GM23338 (cell line): ENCODE measurements around the gene SLC6A11. TPM values are rescaled to one million over a fixed set of nuclear protein-coding genes. Genes with fewer than 3 reads are reported as not detected.

Experiments used
- ATAC-seq: fragments of 200-7000 bp; cut with Tn5 transposase; 3 replicates; pipeline ENCODE4 v1.9.1; 2020
- DNase-seq: peaks from one replicate; pipeline ENCODE4 v3.0.0-alpha.2; 2015; ENCODE audit warnings: low spot score
- H2AFZ ChIP-seq: fragments of 200-600 bp; sonication (generic); 2 replicates; pipeline ENCODE4 v1.8.0; 2016; ENCODE audit warnings: antibody characterized with exemption, mild to moderate bottlenecking, moderate library complexity
- H3F3A ChIP-seq: fragments of 200-600 bp; sonication (generic); replicated peaks from 2 replicates; pipeline ENCODE4 v1.8.0; 2017; ENCODE audit warnings: antibody characterized with exemption, mixed run types, low read depth
- H3K27ac ChIP-seq: fragments of 200-600 bp; sonication (generic); 2 replicates; pipeline ENCODE4 v1.6.1; 2016; ENCODE audit warnings: low read depth
- H3K27me3 ChIP-seq: fragments of 200-600 bp; sonication (generic); 2 replicates; pipeline ENCODE4 v1.8.0; 2016; ENCODE audit warnings: mild to moderate bottlenecking, mixed run types, moderate library complexity; ENCODE audit not compliant: insufficient read depth
- H3K36me3 ChIP-seq: fragments of 200-600 bp; sonication (generic); 2 replicates; pipeline ENCODE4 v1.8.0; 2016; ENCODE audit warnings: mild to moderate bottlenecking; ENCODE audit not compliant: insufficient read depth
- H3K4me1 ChIP-seq: fragments of 200-600 bp; sonication (generic); 2 replicates; pipeline ENCODE4 v1.8.0; 2016; ENCODE audit warnings: mild to moderate bottlenecking, moderate library complexity; ENCODE audit not compliant: insufficient read depth
- H3K4me2 ChIP-seq: fragments of 200-600 bp; sonication (generic); 2 replicates; pipeline ENCODE4 v1.7.1; 2017; ENCODE audit warnings: mixed run types
- H3K4me3 ChIP-seq: fragments of 200-600 bp; sonication (generic); 2 replicates; pipeline ENCODE4 v1.6.1; 2016; ENCODE audit warnings: mixed run types
- H3K79me2 ChIP-seq: fragments of 200-600 bp; sonication (generic); replicated peaks from 2 replicates; pipeline ENCODE4 v1.8.0; 2017; ENCODE audit warnings: mild to moderate bottlenecking; ENCODE audit not compliant: insufficient read depth
- H3K9me2 ChIP-seq: fragments of 200-600 bp; sonication (generic); 2 replicates; pipeline ENCODE4 v1.8.0; 2017; ENCODE audit not compliant: insufficient read depth
- H4K20me1 ChIP-seq: fragments of 200-600 bp; sonication (generic); replicated peaks from 2 replicates; pipeline ENCODE4 v1.8.0; 2017; ENCODE audit warnings: mild to moderate bottlenecking; ENCODE audit not compliant: insufficient read depth
- H3K27ac Mint-ChIP-seq: 2 replicates; pipeline ENCODE4 v1.8.0; 2020; ENCODE audit warnings: inconsistent platforms, mild to moderate bottlenecking, moderate library complexity, mixed read lengths
- H3K27me3 Mint-ChIP-seq: 3 replicates; pipeline ENCODE4 v1.8.0; 2022; ENCODE audit warnings: low read depth, mild to moderate bottlenecking, moderate library complexity, mixed read lengths, inconsistent platforms; ENCODE audit not compliant: insufficient read depth, poor library complexity
- H3K36me3 Mint-ChIP-seq: 3 replicates; pipeline ENCODE4 v1.8.0; 2021; ENCODE audit warnings: low read depth, mild to moderate bottlenecking, inconsistent platforms, moderate library complexity, mixed read lengths
- H3K4me1 Mint-ChIP-seq: 3 replicates; pipeline ENCODE4 v1.8.0; 2020; ENCODE audit warnings: mild to moderate bottlenecking, inconsistent platforms, mixed read lengths
- H3K4me3 Mint-ChIP-seq: 3 replicates; pipeline ENCODE4 v1.8.0; 2021; ENCODE audit warnings: moderate library complexity, mild to moderate bottlenecking, inconsistent platforms, mixed read lengths
- H3K9me3 Mint-ChIP-seq: 3 replicates; pipeline ENCODE4 v1.8.0; 2020; ENCODE audit warnings: moderate library complexity, mild to moderate bottlenecking, inconsistent platforms, mixed read lengths
- CREB1 ChIP-seq: fragments of 250-450 bp; sonication (Bioruptor Pico); IDR thresholded peaks from 2 replicates; pipeline ENCODE4 v1.5.0; 2020; ENCODE audit warnings: low read depth, mild to moderate bottlenecking, moderate library complexity
- EZH2 ChIP-seq: fragments of 200-600 bp; sonication (generic); IDR thresholded peaks from one replicate; pipeline ENCODE4 v1.8.0; 2017; ENCODE audit warnings: antibody characterized with exemption, mild to moderate bottlenecking, low read depth; ENCODE audit not compliant: unreplicated experiment
- NANOG ChIP-seq: IDR thresholded peaks from 2 replicates; pipeline ENCODE4 v1.6.1; 2016; ENCODE audit warnings: antibody characterized with exemption, borderline replicate concordance
- POLR2AphosphoS5 ChIP-seq: IDR thresholded peaks from 2 replicates; pipeline ENCODE4 v1.6.1; 2016; ENCODE audit warnings: antibody characterized with exemption, low read depth
- STAT1 ChIP-seq: IDR thresholded peaks from one replicate; pipeline ENCODE4 v1.6.1; 2016; ENCODE audit warnings: antibody characterized with exemption; ENCODE audit not compliant: unreplicated experiment
- ZNF114 ChIP-seq: fragments of 250-450 bp; sonication (Bioruptor Pico); IDR thresholded peaks from 2 replicates; pipeline ENCODE4 v1.5.0; 2020; ENCODE audit warnings: mild to moderate bottlenecking, moderate library complexity
- ZNF331 ChIP-seq: fragments of 250-450 bp; sonication (Bioruptor Pico); IDR thresholded peaks from 2 replicates; pipeline ENCODE4 v1.5.0; 2020; ENCODE audit warnings: low read depth, mild to moderate bottlenecking, moderate library complexity
- polyA plus RNA-seq: library from polyadenylated mRNA; unstranded; fragments of >200 nt; fragmentation: Nextera tagmentation; extraction: Ambion mirVana; gene quantifications from 2 replicates; pipeline ENCODE4 v1.2.1, GENCODE V29; 2016
- total RNA-seq: library from RNA; depleted of rRNA; stranded (reverse); fragments of >200 nt; shearing (Covaris generic); gene quantifications from 2 replicates; pipeline ENCODE4 v1.2.3, GENCODE V29; 2014
- TF ChIP-seq, protein P1 (sequence below): fragments of 250-450 bp; sonication (Bioruptor Pico); IDR thresholded peaks from 2 replicates; pipeline ENCODE4 v1.5.0; 2020; ENCODE audit warnings: mild to moderate bottlenecking, moderate library complexity
- TF ChIP-seq, protein P2 (sequence below): IDR thresholded peaks from 2 replicates; pipeline ENCODE4 v1.6.1; 2016; ENCODE audit warnings: antibody characterized with exemption

Gene SLC6A11
- total and polyA plus RNA-seq, 2 experiments from 2014 or later = 0.47 to 1.1 TPM

DNA sequence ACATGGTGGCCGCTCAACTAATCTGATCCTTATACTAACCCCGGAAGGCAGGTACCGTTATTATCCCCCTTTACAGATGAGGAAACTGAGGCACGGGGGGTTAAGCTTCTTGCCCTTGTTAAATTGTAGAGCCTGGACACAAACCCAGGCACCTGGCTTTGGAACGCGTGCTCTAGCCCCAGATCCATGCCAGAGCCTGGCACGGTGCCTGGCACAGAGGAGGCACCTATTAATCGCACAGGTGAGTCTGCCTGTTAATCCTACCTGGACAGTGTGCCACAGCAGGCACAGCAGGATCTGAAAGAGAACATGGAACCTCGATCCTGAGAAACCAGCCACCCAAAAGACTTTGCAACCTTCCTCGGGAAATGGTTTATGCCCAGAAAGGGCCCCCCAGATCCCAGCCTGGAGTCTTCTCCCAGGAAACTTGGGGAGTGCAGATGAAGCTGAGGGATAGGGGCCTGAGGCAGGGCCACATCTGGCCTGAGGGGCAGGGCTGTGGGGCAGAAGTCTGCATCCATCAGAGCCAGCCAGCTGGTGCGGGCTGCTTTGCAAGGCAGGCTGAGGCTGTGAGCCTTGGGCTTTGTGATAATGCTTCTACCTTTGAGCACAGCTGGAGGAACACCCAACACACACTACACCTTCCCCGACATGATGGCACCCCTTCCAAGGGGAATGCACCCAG is 121.3 kb downstream of the SLC6A11 start (continued):
- TF ChIP-seq POLR2AphosphoS5 (no peak), STAT1 (no peak), CREB1 (CRISPR knock-in tag) (no peak)
- TF ChIP-seq, protein P1, sequence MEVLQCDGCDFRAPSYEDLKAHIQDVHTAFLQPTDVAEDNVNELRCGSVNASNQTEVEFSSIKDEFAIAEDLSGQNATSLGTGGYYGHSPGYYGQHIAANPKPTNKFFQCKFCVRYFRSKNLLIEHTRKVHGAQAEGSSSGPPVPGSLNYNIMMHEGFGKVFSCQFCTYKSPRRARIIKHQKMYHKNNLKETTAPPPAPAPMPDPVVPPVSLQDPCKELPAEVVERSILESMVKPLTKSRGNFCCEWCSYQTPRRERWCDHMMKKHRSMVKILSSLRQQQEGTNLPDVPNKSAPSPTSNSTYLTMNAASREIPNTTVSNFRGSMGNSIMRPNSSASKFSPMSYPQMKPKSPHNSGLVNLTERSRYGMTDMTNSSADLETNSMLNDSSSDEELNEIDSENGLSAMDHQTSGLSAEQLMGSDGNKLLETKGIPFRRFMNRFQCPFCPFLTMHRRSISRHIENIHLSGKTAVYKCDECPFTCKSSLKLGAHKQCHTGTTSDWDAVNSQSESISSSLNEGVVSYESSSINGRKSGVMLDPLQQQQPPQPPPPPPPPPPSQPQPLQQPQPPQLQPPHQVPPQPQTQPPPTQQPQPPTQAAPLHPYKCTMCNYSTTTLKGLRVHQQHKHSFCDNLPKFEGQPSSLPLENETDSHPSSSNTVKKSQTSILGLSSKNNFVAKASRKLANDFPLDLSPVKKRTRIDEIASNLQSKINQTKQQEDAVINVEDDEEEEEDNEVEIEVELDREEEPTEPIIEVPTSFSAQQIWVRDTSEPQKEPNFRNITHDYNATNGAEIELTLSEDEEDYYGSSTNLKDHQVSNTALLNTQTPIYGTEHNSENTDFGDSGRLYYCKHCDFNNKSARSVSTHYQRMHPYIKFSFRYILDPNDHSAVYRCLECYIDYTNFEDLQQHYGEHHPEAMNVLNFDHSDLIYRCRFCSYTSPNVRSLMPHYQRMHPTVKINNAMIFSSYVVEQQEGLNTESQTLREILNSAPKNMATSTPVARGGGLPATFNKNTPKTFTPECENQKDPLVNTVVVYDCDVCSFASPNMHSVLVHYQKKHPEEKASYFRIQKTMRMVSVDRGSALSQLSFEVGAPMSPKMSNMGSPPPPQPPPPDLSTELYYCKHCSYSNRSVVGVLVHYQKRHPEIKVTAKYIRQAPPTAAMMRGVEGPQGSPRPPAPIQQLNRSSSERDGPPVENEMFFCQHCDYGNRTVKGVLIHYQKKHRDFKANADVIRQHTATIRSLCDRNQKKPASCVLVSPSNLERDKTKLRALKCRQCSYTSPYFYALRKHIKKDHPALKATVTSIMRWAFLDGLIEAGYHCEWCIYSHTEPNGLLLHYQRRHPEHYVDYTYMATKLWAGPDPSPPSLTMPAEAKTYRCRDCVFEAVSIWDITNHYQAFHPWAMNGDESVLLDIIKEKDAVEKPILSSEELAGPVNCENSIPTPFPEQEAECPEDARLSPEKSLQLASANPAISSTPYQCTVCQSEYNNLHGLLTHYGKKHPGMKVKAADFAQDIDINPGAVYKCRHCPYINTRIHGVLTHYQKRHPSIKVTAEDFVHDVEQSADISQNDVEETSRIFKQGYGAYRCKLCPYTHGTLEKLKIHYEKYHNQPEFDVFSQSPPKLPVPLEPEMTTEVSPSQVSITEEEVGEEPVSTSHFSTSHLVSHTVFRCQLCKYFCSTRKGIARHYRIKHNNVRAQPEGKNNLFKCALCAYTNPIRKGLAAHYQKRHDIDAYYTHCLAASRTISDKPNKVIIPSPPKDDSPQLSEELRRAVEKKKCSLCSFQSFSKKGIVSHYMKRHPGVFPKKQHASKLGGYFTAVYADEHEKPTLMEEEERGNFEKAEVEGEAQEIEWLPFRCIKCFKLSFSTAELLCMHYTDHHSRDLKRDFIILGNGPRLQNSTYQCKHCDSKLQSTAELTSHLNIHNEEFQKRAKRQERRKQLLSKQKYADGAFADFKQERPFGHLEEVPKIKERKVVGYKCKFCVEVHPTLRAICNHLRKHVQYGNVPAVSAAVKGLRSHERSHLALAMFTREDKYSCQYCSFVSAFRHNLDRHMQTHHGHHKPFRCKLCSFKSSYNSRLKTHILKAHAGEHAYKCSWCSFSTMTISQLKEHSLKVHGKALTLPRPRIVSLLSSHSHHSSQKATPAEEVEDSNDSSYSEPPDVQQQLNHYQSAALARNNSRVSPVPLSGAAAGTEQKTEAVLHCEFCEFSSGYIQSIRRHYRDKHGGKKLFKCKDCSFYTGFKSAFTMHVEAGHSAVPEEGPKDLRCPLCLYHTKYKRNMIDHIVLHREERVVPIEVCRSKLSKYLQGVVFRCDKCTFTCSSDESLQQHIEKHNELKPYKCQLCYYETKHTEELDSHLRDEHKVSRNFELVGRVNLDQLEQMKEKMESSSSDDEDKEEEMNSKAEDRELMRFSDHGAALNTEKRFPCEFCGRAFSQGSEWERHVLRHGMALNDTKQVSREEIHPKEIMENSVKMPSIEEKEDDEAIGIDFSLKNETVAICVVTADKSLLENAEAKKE (CRISPR knock-in tag) = no peak

DNA sequence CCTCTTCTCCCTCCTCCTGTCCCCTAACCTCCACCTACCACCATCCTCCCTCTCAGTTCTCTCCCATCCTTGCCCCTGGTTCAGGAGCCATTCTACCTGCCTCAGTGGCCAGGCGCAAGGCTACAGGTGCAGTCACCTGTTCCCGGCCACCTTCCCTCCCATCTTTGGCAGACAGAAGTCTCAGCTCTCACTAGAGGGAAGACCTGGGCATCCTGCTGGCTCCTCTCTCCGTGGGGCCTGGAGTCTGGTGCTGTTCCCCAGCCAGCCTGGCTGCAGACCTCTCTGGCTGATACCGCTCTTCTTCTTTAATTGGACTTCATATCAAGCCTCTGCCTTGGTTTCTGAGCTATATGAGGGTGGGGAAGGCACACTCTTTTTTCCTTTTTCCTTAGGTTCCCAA is 123.5 kb downstream of the SLC6A11 start:
- peaks cover 4% of the 10 kb centered on the region; the same call in 1 of the 2 replicates for H3K4me1 ChIP-seq
- no peak for DNase-seq
- H3K4me2 ChIP-seq = no peak overlapping the region
- H3K79me2 ChIP-seq = no peaks in the 10 kb centered on the region
- no peak overlapping the region for H2AFZ ChIP-seq
- H3K9me3 Mint-ChIP-seq = peaks cover 11% of the 10 kb centered on the region
- no peak overlapping the region for H3K4me3 Mint-ChIP-seq
- H3K27ac ChIP-seq = no peak overlapping the region
- H3K4me1 Mint-ChIP-seq = peaks cover 3% of the 10 kb centered on the region; the same call in 1 of the 3 replicates
- H3K9me2 ChIP-seq = no peaks in the 10 kb centered on the region
- H3K4me3 ChIP-seq = no peak overlapping the region
- H3K36me3 ChIP-seq = no peaks in the 10 kb centered on the region
- no peaks in the 10 kb centered on the region for H3K27me3 ChIP-seq
- no peaks in the 10 kb centered on the region for H4K20me1 ChIP-seq
- ATAC-seq = no peak
- H3F3A ChIP-seq = no peaks in the 10 kb centered on the region
- peaks cover 3% of the 10 kb centered on the region; the same call in 2 of the 3 replicates for H3K36me3 Mint-ChIP-seq
- peaks cover 5% of the 10 kb centered on the region for H3K27me3 Mint-ChIP-seq
- H3K27ac Mint-ChIP-seq = no peak overlapping the region
- TF ChIP-seq NANOG (no peak), ZNF114 (CRISPR knock-in tag) (no peak), EZH2 (no peak), ZNF331 (no peak), CREB1 (CRISPR knock-in tag) (no peak)
- TF ChIP-seq, protein P2, sequence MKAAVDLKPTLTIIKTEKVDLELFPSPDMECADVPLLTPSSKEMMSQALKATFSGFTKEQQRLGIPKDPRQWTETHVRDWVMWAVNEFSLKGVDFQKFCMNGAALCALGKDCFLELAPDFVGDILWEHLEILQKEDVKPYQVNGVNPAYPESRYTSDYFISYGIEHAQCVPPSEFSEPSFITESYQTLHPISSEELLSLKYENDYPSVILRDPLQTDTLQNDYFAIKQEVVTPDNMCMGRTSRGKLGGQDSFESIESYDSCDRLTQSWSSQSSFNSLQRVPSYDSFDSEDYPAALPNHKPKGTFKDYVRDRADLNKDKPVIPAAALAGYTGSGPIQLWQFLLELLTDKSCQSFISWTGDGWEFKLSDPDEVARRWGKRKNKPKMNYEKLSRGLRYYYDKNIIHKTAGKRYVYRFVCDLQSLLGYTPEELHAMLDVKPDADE = no peak
